T follicular helper cell (primary cell): ENCODE results near the gene APOD.

Experiments
- DNase-seq: peaks from one replicate; pipeline ENCODE4 v3.0.0-alpha.2; 2020; ENCODE audit warnings: low read depth

APOD gene

DNA sequence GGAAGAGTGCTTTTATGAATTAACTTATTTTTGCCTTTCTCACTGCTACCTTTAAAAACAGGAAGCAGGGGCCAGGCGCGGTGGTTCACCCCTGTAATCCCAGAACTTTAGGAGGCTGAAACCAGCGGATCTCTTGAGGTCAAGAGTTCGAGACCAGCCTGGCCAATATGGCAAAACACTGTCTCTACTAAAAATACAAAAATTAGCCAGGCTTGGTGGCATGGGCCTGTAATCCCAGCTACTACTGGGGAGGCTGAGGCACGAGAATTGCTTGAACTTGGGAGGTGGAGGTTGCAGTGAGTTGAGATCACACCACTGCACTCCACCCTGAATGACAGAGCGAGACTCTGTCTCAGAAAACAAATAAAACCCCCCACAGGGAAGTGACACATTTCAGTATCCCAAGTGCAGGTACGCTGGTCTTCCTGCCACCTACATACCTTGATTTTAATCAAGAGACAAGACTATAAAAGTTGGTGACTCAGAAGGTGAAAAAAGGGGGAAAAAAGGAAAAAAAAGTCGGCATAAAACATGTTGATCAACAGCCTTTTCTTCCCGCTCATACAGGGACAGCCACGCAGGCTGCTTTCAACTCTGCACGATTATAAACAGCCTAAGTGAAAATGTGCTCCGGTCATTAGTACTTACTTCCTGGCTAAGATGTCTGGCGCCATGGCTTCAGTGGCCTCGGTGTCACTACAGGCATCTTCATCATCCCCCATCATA, 59.4 kb downstream of the APOD start:
- no peak for DNase-seq

DNA sequence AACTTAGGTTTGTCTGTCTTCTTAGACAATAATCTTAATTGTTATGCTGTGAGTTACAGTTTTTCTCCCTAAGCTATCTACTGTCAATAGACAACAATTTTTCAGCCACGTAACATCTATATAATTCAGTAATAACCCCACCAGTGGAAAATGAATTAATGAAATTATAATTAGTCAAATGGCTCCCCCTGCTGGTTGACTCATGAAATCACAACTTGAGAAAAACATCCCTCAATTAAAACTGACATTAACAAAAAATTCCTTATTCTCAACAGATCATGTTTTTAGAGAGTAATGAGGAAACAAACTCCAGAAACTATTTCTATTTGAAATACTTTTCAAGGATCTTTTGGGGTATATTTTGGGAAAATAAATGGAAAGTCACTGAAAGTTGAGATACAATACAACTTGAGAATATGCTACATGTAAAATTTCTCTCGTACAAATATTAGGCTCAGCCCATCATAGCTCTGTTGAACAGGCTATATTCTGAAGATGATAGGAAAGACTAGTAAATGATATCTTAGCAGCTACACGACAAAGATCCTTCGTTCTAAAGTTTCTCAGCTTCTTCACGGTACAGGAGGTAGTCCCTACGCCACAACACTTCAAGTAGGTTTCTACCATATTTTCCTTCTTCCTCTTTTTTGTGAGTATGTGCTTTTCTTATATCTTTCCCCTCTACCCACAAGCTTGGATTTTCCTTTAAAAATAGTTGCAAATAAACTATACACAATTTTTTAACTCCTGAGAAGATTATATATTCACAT, 61.3 kb downstream of the APOD start:
- DNase-seq: no peak
